ENCODE results near the gene ESRRB.
"Not testable (repeated sequence)": the region's sequence is repeated elsewhere in the genome, so short reads cannot be mapped to it uniquely, and the experiment has no call there.

Gene ESRRB

GRCh38 chr14:76531821-76532318, 155.9 kb downstream of the ESRRB start:
- no peaks in the 10 kb centered on the region for H3K27me3 ChIP-seq (ENCODE audit: control insufficient read depth in 2 of 2, insufficient read depth in 2 of 2, low read length in 2 of 2)

GRCh38 chr14:76536636-76537035, 160.7 kb downstream of the ESRRB start:
- not testable (repeated sequence) for H3K9ac ChIP-seq (ENCODE audit: low read depth in 1 of 2, low read length in 2 of 2); H3K36me3 ChIP-seq (ENCODE audit: control insufficient read depth in 2 of 2, insufficient read depth in 2 of 2, low read length in 2 of 2); H3K27ac ChIP-seq (ENCODE audit: low read depth in 2 of 2, low read length in 2 of 2); H3K27me3 ChIP-seq (ENCODE audit: control insufficient read depth in 2 of 2, insufficient read depth in 2 of 2, low read length in 2 of 2); H3K9me3 ChIP-seq (ENCODE audit: control insufficient read depth in 2 of 2, low read length in 2 of 2); H3K4me3 ChIP-seq (ENCODE audit: low read length in 2 of 2); H3K4me1 ChIP-seq (ENCODE audit: control insufficient read depth in 2 of 2, insufficient read depth in 2 of 2, low read length in 2 of 2)

More at GRCh38 chr14:76531821-76532318, 155.9 kb downstream of the ESRRB start:
- no peak overlapping the region for H3K4me3 ChIP-seq (ENCODE audit: low read length in 2 of 2)
- H3K9me3 ChIP-seq (ENCODE audit: control insufficient read depth in 2 of 2, low read length in 2 of 2), result no peaks in the 10 kb centered on the region
- no peak overlapping the region for H3K9ac ChIP-seq (ENCODE audit: low read depth in 1 of 2, low read length in 2 of 2)
- no peaks in the 10 kb centered on the region for H3K36me3 ChIP-seq (ENCODE audit: control insufficient read depth in 2 of 2, insufficient read depth in 2 of 2, low read length in 2 of 2)
- no peaks in the 10 kb centered on the region for H3K4me1 ChIP-seq (ENCODE audit: control insufficient read depth in 2 of 2, insufficient read depth in 2 of 2, low read length in 2 of 2)
- H3K27ac ChIP-seq (ENCODE audit: low read depth in 2 of 2, low read length in 2 of 2), result no peak overlapping the region

- H3K4me3 ChIP-seq (ENCODE audit: low read length in 2 of 2), result no peak overlapping the region
- no peaks in the 10 kb centered on the region for H3K36me3 ChIP-seq (ENCODE audit: control insufficient read depth in 2 of 2, insufficient read depth in 2 of 2, low read length in 2 of 2)
- H3K27me3 ChIP-seq (ENCODE audit: control insufficient read depth in 2 of 2, insufficient read depth in 2 of 2, low read length in 2 of 2), result no peaks in the 10 kb centered on the region
- no peaks in the 10 kb centered on the region for H3K9me3 ChIP-seq (ENCODE audit: control insufficient read depth in 2 of 2, low read length in 2 of 2)
- no peak overlapping the region for H3K27ac ChIP-seq (ENCODE audit: low read depth in 2 of 2, low read length in 2 of 2)
- H3K4me1 ChIP-seq (ENCODE audit: control insufficient read depth in 2 of 2, insufficient read depth in 2 of 2, low read length in 2 of 2), result no peaks in the 10 kb centered on the region
- no peak overlapping the region for H3K9ac ChIP-seq (ENCODE audit: low read depth in 1 of 2, low read length in 2 of 2)
Measured at GRCh38 chr14:76537906-76538647, 162.1 kb downstream of the ESRRB start.

- Histone ChIP-seq H3K9ac (ENCODE audit: low read depth in 1 of 2, low read length in 2 of 2) (no peak overlapping the region), H3K27me3 (ENCODE audit: control insufficient read depth in 2 of 2, insufficient read depth in 2 of 2, low read length in 2 of 2) (no peaks in the 10 kb centered on the region)
Measured at GRCh38 chr14:76538648-76539008, 162.7 kb downstream of the ESRRB start.

GRCh38 chr14:76539130-76539529, 163.2 kb downstream of the ESRRB start:
- Histone ChIP-seq H3K9ac (ENCODE audit: low read depth in 1 of 2, low read length in 2 of 2) (no peak overlapping the region), H3K36me3 (ENCODE audit: control insufficient read depth in 2 of 2, insufficient read depth in 2 of 2, low read length in 2 of 2) (no peaks in the 10 kb centered on the region)

More at GRCh38 chr14:76538648-76539008, 162.7 kb downstream of the ESRRB start:
- Histone ChIP-seq H3K9me3 (ENCODE audit: control insufficient read depth in 2 of 2, low read length in 2 of 2) (no peaks in the 10 kb centered on the region), H3K4me1 (ENCODE audit: control insufficient read depth in 2 of 2, insufficient read depth in 2 of 2, low read length in 2 of 2) (no peaks in the 10 kb centered on the region), H3K27ac (ENCODE audit: low read depth in 2 of 2, low read length in 2 of 2) (no peak overlapping the region), H3K4me3 (ENCODE audit: low read length in 2 of 2) (no peak overlapping the region), H3K36me3 (ENCODE audit: control insufficient read depth in 2 of 2, insufficient read depth in 2 of 2, low read length in 2 of 2) (no peaks in the 10 kb centered on the region)

GRCh38 chr14:76541594-76542219, 165.8 kb downstream of the ESRRB start:
- no peak overlapping the region for H3K4me3 ChIP-seq (ENCODE audit: low read length in 2 of 2)
- H3K9ac ChIP-seq (ENCODE audit: low read depth in 1 of 2, low read length in 2 of 2), result no peak overlapping the region
- H3K27ac ChIP-seq (ENCODE audit: low read depth in 2 of 2, low read length in 2 of 2), result no peak overlapping the region
- no peaks in the 10 kb centered on the region for H3K9me3 ChIP-seq (ENCODE audit: control insufficient read depth in 2 of 2, low read length in 2 of 2)
- no peaks in the 10 kb centered on the region for H3K27me3 ChIP-seq (ENCODE audit: control insufficient read depth in 2 of 2, insufficient read depth in 2 of 2, low read length in 2 of 2)
- H3K36me3 ChIP-seq (ENCODE audit: control insufficient read depth in 2 of 2, insufficient read depth in 2 of 2, low read length in 2 of 2), result no peaks in the 10 kb centered on the region
- H3K4me1 ChIP-seq (ENCODE audit: control insufficient read depth in 2 of 2, insufficient read depth in 2 of 2, low read length in 2 of 2), result no peaks in the 10 kb centered on the region

More at GRCh38 chr14:76539130-76539529, 163.2 kb downstream of the ESRRB start:
- H3K4me1 ChIP-seq (ENCODE audit: control insufficient read depth in 2 of 2, insufficient read depth in 2 of 2, low read length in 2 of 2), result no peaks in the 10 kb centered on the region
- no peak overlapping the region for H3K4me3 ChIP-seq (ENCODE audit: low read length in 2 of 2)
- no peaks in the 10 kb centered on the region for H3K9me3 ChIP-seq (ENCODE audit: control insufficient read depth in 2 of 2, low read length in 2 of 2)
- no peaks in the 10 kb centered on the region for H3K27me3 ChIP-seq (ENCODE audit: control insufficient read depth in 2 of 2, insufficient read depth in 2 of 2, low read length in 2 of 2)
- no peak overlapping the region for H3K27ac ChIP-seq (ENCODE audit: low read depth in 2 of 2, low read length in 2 of 2)

- no peaks in the 10 kb centered on the region for H3K9me3 ChIP-seq (ENCODE audit: control insufficient read depth in 2 of 2, low read length in 2 of 2)
- H3K9ac ChIP-seq (ENCODE audit: low read depth in 1 of 2, low read length in 2 of 2), result no peak overlapping the region
- H3K27me3 ChIP-seq (ENCODE audit: control insufficient read depth in 2 of 2, insufficient read depth in 2 of 2, low read length in 2 of 2), result no peaks in the 10 kb centered on the region
- no peak overlapping the region for H3K27ac ChIP-seq (ENCODE audit: low read depth in 2 of 2, low read length in 2 of 2)
- H3K36me3 ChIP-seq (ENCODE audit: control insufficient read depth in 2 of 2, insufficient read depth in 2 of 2, low read length in 2 of 2), result no peaks in the 10 kb centered on the region
- H3K4me3 ChIP-seq (ENCODE audit: low read length in 2 of 2), result no peak overlapping the region
- H3K4me1 ChIP-seq (ENCODE audit: control insufficient read depth in 2 of 2, insufficient read depth in 2 of 2, low read length in 2 of 2), result no peaks in the 10 kb centered on the region
Measured at GRCh38 chr14:76546426-76547221, 170.7 kb downstream of the ESRRB start.

GRCh38 chr14:76547831-76548230, 171.9 kb downstream of the ESRRB start:
- H3K4me3 ChIP-seq (ENCODE audit: low read length in 2 of 2), result no peak overlapping the region
- no peaks in the 10 kb centered on the region for H3K9me3 ChIP-seq (ENCODE audit: control insufficient read depth in 2 of 2, low read length in 2 of 2)
- H3K4me1 ChIP-seq (ENCODE audit: control insufficient read depth in 2 of 2, insufficient read depth in 2 of 2, low read length in 2 of 2), result no peaks in the 10 kb centered on the region
- no peaks in the 10 kb centered on the region for H3K36me3 ChIP-seq (ENCODE audit: control insufficient read depth in 2 of 2, insufficient read depth in 2 of 2, low read length in 2 of 2)
- H3K27me3 ChIP-seq (ENCODE audit: control insufficient read depth in 2 of 2, insufficient read depth in 2 of 2, low read length in 2 of 2), result no peaks in the 10 kb centered on the region
- no peak overlapping the region for H3K27ac ChIP-seq (ENCODE audit: low read depth in 2 of 2, low read length in 2 of 2)
- no peak overlapping the region for H3K9ac ChIP-seq (ENCODE audit: low read depth in 1 of 2, low read length in 2 of 2)

- no peaks in the 10 kb centered on the region for H3K4me1 ChIP-seq (ENCODE audit: control insufficient read depth in 2 of 2, insufficient read depth in 2 of 2, low read length in 2 of 2)
- no peaks in the 10 kb centered on the region for H3K9me3 ChIP-seq (ENCODE audit: control insufficient read depth in 2 of 2, low read length in 2 of 2)
- no peak overlapping the region for H3K9ac ChIP-seq (ENCODE audit: low read depth in 1 of 2, low read length in 2 of 2)
- no peak overlapping the region for H3K4me3 ChIP-seq (ENCODE audit: low read length in 2 of 2)
- no peaks in the 10 kb centered on the region for H3K36me3 ChIP-seq (ENCODE audit: control insufficient read depth in 2 of 2, insufficient read depth in 2 of 2, low read length in 2 of 2)
- no peak overlapping the region for H3K27ac ChIP-seq (ENCODE audit: low read depth in 2 of 2, low read length in 2 of 2)
- no peaks in the 10 kb centered on the region for H3K27me3 ChIP-seq (ENCODE audit: control insufficient read depth in 2 of 2, insufficient read depth in 2 of 2, low read length in 2 of 2)
Measured at GRCh38 chr14:76550534-76550933, 174.6 kb downstream of the ESRRB start.

GRCh38 chr14:76551116-76551515, 175.2 kb downstream of the ESRRB start:
- Histone ChIP-seq H3K27ac (ENCODE audit: low read depth in 2 of 2, low read length in 2 of 2) (no peak overlapping the region), H3K9ac (ENCODE audit: low read depth in 1 of 2, low read length in 2 of 2) (no peak overlapping the region), H3K4me3 (ENCODE audit: low read length in 2 of 2) (no peak overlapping the region), H3K4me1 (ENCODE audit: control insufficient read depth in 2 of 2, insufficient read depth in 2 of 2, low read length in 2 of 2) (no peaks in the 10 kb centered on the region), H3K9me3 (ENCODE audit: control insufficient read depth in 2 of 2, low read length in 2 of 2) (no peaks in the 10 kb centered on the region), H3K27me3 (ENCODE audit: control insufficient read depth in 2 of 2, insufficient read depth in 2 of 2, low read length in 2 of 2) (no peaks in the 10 kb centered on the region), H3K36me3 (ENCODE audit: control insufficient read depth in 2 of 2, insufficient read depth in 2 of 2, low read length in 2 of 2) (no peaks in the 10 kb centered on the region)
